ENCODE results near the gene EFL1.

- no peak for TF ChIP-seq CTCF (IDR thresholded peaks at IDR 0.05; ENCODE audit: poor library complexity, severe bottlenecking)
- no peak for TF ChIP-seq MXI1 (conservative IDR thresholded peaks at IDR 0.05; ENCODE audit: poor library complexity, severe bottlenecking)
- TF ChIP-seq EP300 (conservative IDR thresholded peaks at IDR 0.05; ENCODE audit: poor library complexity, severe bottlenecking): no peak
- TF ChIP-seq EZH2 (IDR thresholded peaks at IDR 0.05; ENCODE audit: borderline replicate concordance, insufficient read depth, low read length, poor library complexity, severe bottlenecking): no peak
- no peak for TF ChIP-seq TAF1 (IDR thresholded peaks at IDR 0.05; ENCODE audit: low read depth)
These were observed 124.2 kb downstream of the EFL1 start for GRCh38 chr15:82138306-82138705.
